RWPE1 (cell line): ENCODE data around the gene FCRLA.
"Not testable (repeated sequence)": the region's sequence is repeated elsewhere in the genome, so short reads cannot be mapped to it uniquely, and the experiment has no call there.

Source experiments
- CTCF ChIA-PET: fragments of 350-600 bp; sonication (Branson Sonifier 250); formaldehyde crosslinking; extraction: SDS; loops from one replicate; lab custom pipeline; 2021; lab: Yijun Ruan, JAX
- POLR2A ChIA-PET: fragments of 400-600 bp; formaldehyde crosslinking; extraction: SDS; loops from one replicate; lab custom pipeline; 2020; ENCODE audit warnings: antibody characterized with exemption; ENCODE audit not compliant: low non-redundant PET; lab: Yijun Ruan, JAX
- DNase-seq: peaks from one replicate; pipeline ENCODE4 v3.0.0; 2012; ENCODE audit warnings: low spot score
- H3K27ac ChIP-seq: fragments of 450-650 bp; 2 replicates; pipeline ENCODE4 v1.5.1; 2017
- CTCF ChIP-seq: fragments of 450-650 bp; conservative IDR thresholded peaks from 2 replicates; pipeline ENCODE4 v1.5.1; 2017; ENCODE audit warnings: low read depth, mild to moderate bottlenecking

Gene FCRLA

GRCh38 chr1:161723459-161724141 lies 16.6 kb downstream of the FCRLA start:
- POLR2A ChIA-PET = no interaction called here
- no peak overlapping the region for H3K27ac ChIP-seq
- TF ChIP-seq CTCF = no peak
- CTCF ChIA-PET = no interaction called here
- peak; percentile 48 for DNase-seq

DNA sequence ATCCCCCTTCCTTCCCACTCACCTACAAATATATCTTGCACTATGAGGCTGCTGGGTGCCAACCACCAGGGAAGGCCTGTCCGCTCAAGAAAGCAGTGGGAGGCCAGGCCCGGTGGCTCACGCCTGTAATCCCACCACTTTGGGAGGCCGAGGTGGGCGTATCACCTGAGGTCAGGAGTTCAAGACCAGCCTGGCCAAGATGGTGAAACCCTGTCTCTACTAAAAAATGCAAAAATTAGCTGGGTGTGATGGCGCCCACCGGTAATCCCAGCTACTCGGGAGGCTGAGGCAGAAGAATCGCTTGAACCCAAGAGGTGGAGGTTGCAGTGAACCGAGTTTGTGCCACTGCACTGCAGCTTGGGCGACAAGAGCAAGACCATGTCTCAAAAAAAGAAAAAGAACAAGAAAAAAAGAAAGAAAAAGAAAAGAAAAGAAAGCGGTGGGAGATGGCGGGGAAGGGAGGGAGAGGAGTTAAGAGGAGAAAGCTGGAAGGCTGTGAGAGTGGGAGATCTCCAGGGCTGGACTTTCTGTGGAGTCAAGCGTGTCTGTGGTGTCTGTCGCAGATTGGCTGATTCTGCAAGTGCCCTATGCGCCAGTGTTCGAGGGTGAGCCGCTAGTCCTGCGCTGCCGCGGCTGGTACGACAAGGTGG lies 18.4 kb downstream of the FCRLA start:
- H3K27ac ChIP-seq = peak overlapping the region; percentile 89
- ChIA-PET CTCF (interaction anchor here (1.8 to 1.9 kb wide), 2 partner anchors 12 to 13 kb away, joined by 7 read pairs; no protein-coding TSS in a partner anchor), POLR2A (interaction anchor here (1.2 kb wide), 1 partner anchor 24 kb away, joined by 3 read pairs; the partner anchor contains the start of gene DUSP12)
- DNase-seq = not testable (repeated sequence)

GRCh38 chr1:161725908-161726472 lies 19.0 kb downstream of the FCRLA start:
- H3K27ac ChIP-seq = peak overlapping the region; percentile 89
- ChIA-PET CTCF (interaction anchor here (1.8 to 1.9 kb wide), 2 partner anchors 11 to 13 kb away, joined by 7 read pairs; no protein-coding TSS in a partner anchor), POLR2A (interaction anchor here (1.2 kb wide), 1 partner anchor 23 kb away, joined by 3 read pairs; the partner anchor contains the start of gene DUSP12)
- 0 out of 2 replicates have a peak, but pooled peaks have one; percentile 24 for TF ChIP-seq CTCF
- peak; percentile 19 for DNase-seq

GRCh38 chr1:161726473-161727255 lies 19.6 kb downstream of the FCRLA start:
- CTCF ChIA-PET = interaction anchor here (0.7 to 1.9 kb wide), 3 partner anchors 11 to 66 kb away, joined by 5 to 7 read pairs (median 7); no protein-coding TSS in a partner anchor
- H3K27ac ChIP-seq = peak overlapping the region; percentile 89
- POLR2A ChIA-PET = interaction anchor here (1.2 kb wide), 1 partner anchor 23 kb away, joined by 3 read pairs; the partner anchor contains the start of gene DUSP12
- peak; percentile 80 for DNase-seq
- no peak for TF ChIP-seq CTCF

DNA sequence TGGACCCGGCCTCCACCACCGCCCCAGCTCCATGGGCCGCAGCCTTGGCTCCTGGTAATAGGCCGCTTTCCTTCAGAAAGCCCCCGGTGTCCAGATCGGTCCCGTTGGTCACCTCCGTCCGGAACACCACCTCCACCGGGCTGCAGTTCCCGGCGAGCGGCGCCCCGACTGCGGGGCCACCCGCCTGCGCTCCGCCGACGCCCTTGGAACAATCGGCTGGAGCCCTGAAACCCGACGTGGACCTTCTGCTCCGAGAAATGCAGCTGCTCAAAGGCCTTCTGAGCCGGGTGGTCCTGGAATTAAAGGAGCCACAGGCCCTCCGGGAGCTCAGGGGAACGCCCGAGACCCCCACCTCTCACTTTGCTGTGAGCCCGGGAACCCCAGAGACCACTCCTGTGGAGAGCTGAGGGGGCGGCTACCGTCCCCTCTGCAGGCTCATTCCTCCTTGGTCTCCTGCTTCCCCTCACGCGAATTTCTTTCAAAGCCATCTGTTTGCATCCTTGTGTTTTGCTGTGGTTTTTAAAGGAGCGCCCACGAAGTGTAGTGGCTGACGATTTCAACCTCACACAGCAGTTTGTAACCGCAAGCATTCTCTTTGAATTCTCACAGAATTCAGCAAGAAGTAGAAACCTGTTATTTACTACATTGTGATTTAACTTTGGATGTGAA lies 20.4 kb downstream of the FCRLA start:
- ChIA-PET POLR2A (no interaction called here), CTCF (interaction anchor here (1.8 to 1.9 kb wide), 2 partner anchors 10 to 11 kb away, joined by 7 read pairs; no protein-coding TSS in a partner anchor)
- peak overlapping the region; percentile 89 for H3K27ac ChIP-seq
- TF ChIP-seq CTCF = no peak
- DNase-seq = no peak
